ENCODE measurements around the gene TMEM158. TPM values are rescaled to one million over a fixed set of nuclear protein-coding genes. Genes with fewer than 3 reads are reported as not detected.

TMEM158 gene
- total RNA-seq, 1 donor = 9.0 TPM

- no peak overlapping the region for H3K4me3 ChIP-seq (ENCODE audit: insufficient read depth, low read length)
- H2AFZ ChIP-seq (ENCODE audit: low read length) = no peak overlapping the region
- no peaks in the 10 kb centered on the region for H3K27me3 ChIP-seq (ENCODE audit: insufficient read depth, low read length)
- peaks cover 25% of the 10 kb centered on the region for H3K4me1 ChIP-seq (ENCODE audit: insufficient read depth, low read length)
- H3K36me3 ChIP-seq (ENCODE audit: insufficient read depth, low read length) = no peaks in the 10 kb centered on the region
- no peak overlapping the region for H3K27ac ChIP-seq (ENCODE audit: low read depth, low read length)
- no peak for TF ChIP-seq CTCF (IDR thresholded peaks at IDR 0.05; ENCODE audit: extremely low read depth, low read depth, low read length)
- no peaks in the 10 kb centered on the region for H4K20me1 ChIP-seq (ENCODE audit: insufficient read depth, low read length)
- no peak for DNase-seq (ENCODE audit: insufficient read length, low spot score, missing footprints)
- H3K9me3 ChIP-seq (ENCODE audit: low read depth, low read length) = no peaks in the 10 kb centered on the region
- no peaks in the 10 kb centered on the region for H3K79me2 ChIP-seq (ENCODE audit: insufficient read depth, low read length)
- H3K4me2 ChIP-seq (ENCODE audit: insufficient read depth, low read length) = no peak overlapping the region
These were observed 49.2 kb downstream of the TMEM158 start for GRCh38 chr3:45176912-45177311.

Small RNAs within 50 kb of the gene (small RNA-seq; reads per million reads assigned to genes)
- not detected for gene RF00012

Other genes starting within 250 kb of the TMEM158 start
- gene CLEC3B, start 200.0 kb downstream of the TMEM158 start, total RNA-seq = 48.9 and 52.5 TPM in 2 replicates
- gene CDCP1, start 79.9 kb downstream of the TMEM158 start, total RNA-seq = 4.4 and 7.6 TPM in 2 replicates
- gene LARS2, start 162.3 kb upstream of the TMEM158 start, total RNA-seq = 10.1 and 11.5 TPM in 2 replicates

Data from osteoblast (primary cell).